Eye (tissue), 1 donor: ENCODE data around the gene C9orf78.
"Not testable (repeated sequence)": the region's sequence is repeated elsewhere in the genome, so short reads cannot be mapped to it uniquely, and the experiment has no call there.

Experiments
- DNase-seq: peaks from one replicate; pipeline ENCODE4 v3.0.0-alpha.2; 2015

The C9orf78 gene

GRCh38 chr9:129809346-129809745, 25.7 kb downstream of the C9orf78 start:
- DNase-seq: no peak

GRCh38 chr9:129806061-129806460, 29.0 kb downstream of the C9orf78 start:
- DNase-seq: no peak

- DNase-seq: peak; percentile 64
Observed at GRCh38 chr9:129803676-129804060, 31.4 kb downstream of the C9orf78 start.

- DNase-seq: peak; percentile 99
Observed at GRCh38 chr9:129802833-129803675, 32.0 kb downstream of the C9orf78 start, which contains the start of gene TOR1B. TSS of gene TOR1B (plus strand) at chr9:129803184. CDS start at chr9:129803213, 29 bp downstream.

- DNase-seq: no peak
Observed at GRCh38 chr9:129801504-129801903, 33.6 kb downstream of the C9orf78 start.

- DNase-seq: no peak
Observed at GRCh38 chr9:129798973-129799372, 36.1 kb downstream of the C9orf78 start.

- DNase-seq: not testable (repeated sequence)
Observed at GRCh38 chr9:129796029-129796428, 39.0 kb downstream of the C9orf78 start.

- no peak for DNase-seq
Observed at GRCh38 chr9:129794549-129794948, 40.5 kb downstream of the C9orf78 start.

GRCh38 chr9:129786481-129786880, 48.6 kb downstream of the C9orf78 start:
- no peak for DNase-seq

GRCh38 chr9:129785866-129786265, 49.2 kb downstream of the C9orf78 start:
- no peak for DNase-seq

- not testable (repeated sequence) for DNase-seq
Observed at GRCh38 chr9:129784970-129785369, 50.1 kb downstream of the C9orf78 start.

- peak; percentile 92 for DNase-seq
Observed at GRCh38 chr9:129783516-129784361, 51.3 kb downstream of the C9orf78 start.

- no peak for DNase-seq
Observed at GRCh38 chr9:129781981-129782380, 53.1 kb downstream of the C9orf78 start.

GRCh38 chr9:129781131-129781530, 53.9 kb downstream of the C9orf78 start:
- no peak for DNase-seq

GRCh38 chr9:129779560-129780190, 55.4 kb downstream of the C9orf78 start:
- DNase-seq: no peak

GRCh38 chr9:129778469-129778868, 56.6 kb downstream of the C9orf78 start:
- no peak for DNase-seq

GRCh38 chr9:129777769-129778130, 57.3 kb downstream of the C9orf78 start:
- no peak for DNase-seq
